Measurements from ENCODE around the gene CD8B2. TPM values are rescaled to one million over a fixed set of nuclear protein-coding genes. Genes with fewer than 3 reads are reported as not detected.

Gene CD8B2
- total and polyA plus RNA-seq, 2 of the 13 experiments (the other 11 are each of a cell fraction or from before 2014, with no cell fraction given) = not detected

DNA sequence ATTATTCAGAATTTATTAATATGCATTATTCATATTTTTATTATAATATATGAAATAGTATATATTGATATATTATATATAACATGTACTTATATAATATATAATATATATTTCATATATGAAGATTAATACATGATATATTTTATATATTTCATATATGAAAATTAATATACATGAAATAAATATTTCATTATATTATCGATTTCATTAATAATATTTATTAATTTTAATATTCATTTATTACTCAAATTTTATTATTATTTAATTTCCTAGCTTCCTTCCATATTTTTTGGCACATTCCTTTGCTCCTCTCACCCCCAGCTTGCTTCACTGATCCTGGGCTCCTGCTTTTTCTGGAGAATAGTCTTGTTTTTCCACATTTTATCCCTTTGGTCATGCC is 29.7 kb downstream of the CD8B2 start:
- WGBS (ENCODE audit: low lambda C conversion rate) = 0% methylated on average over 1 of the region's 1 CpG
- Histone ChIP-seq H3K79me2 (ENCODE audit: insufficient read depth, low read length) (no peaks in the 10 kb centered on the region), H3K9me3 (ENCODE audit: low read length) (no peaks in the 10 kb centered on the region), H3K4me2 (ENCODE audit: low read depth, low read length) (no peak overlapping the region), H3K4me3 (replicated peaks in 1 of 3; ENCODE audit: insufficient read depth in 1 of 3, low read depth in 2 of 3, low read length in 3 of 3) (no peak overlapping the region), H2AFZ (ENCODE audit: low read length) (no peak overlapping the region), H4K20me1 (ENCODE audit: insufficient read depth, low read length) (no peaks in the 10 kb centered on the region), H3K27ac (ENCODE audit: extremely low read length, insufficient read depth, low read length) (no peak overlapping the region), H3K36me3 (replicated peaks in 1 of 2; ENCODE audit: control insufficient read depth in 1 of 2, insufficient read depth in 2 of 2, low read length in 2 of 2) (no peaks in the 10 kb centered on the region), H3K9ac (ENCODE audit: insufficient read depth, low read depth, low read length) (no peak overlapping the region), H3K4me1 (ENCODE audit: insufficient read depth, low read length) (no peaks in the 10 kb centered on the region), H3K27me3 (ENCODE audit: control insufficient read depth in 1 of 2, insufficient read depth in 2 of 2, low read length in 2 of 2) (0 out of 5 replicates have a peak, but pooled peaks cover 0 to 4% of the 10 kb centered on the region in 2 experiments)
- in situ Hi-C loops (cut with HindIII; ENCODE audit: extremely low pct_ligation_motif_present, low pct_unique_long_range_greater_than_20kb) = no loop called here
- POLR2A ChIA-PET = no interaction called here
- TF ChIP-seq JUN (CRISPR knock-in tag; IDR thresholded peaks at IDR 0.05) (no peak), AHR (CRISPR knock-in tag; IDR thresholded peaks at IDR 0.05) (no peak), U2AF1 (optimal IDR thresholded peaks at IDR 0.05; ENCODE audit: low read depth, low read length) (no peak), AGO1 (IDR thresholded peaks at IDR 0.05; ENCODE audit: low read depth, low read length, poor library complexity, severe bottlenecking) (no peak), CHCHD3 (CRISPR knock-in tag; IDR thresholded peaks at IDR 0.05) (no peak), CREB1 (IDR thresholded peaks at IDR 0.05) (no peak), CREB1 (CRISPR knock-in tag; IDR thresholded peaks at IDR 0.05) (no peak)
- TF ChIP-seq, protein P1, sequence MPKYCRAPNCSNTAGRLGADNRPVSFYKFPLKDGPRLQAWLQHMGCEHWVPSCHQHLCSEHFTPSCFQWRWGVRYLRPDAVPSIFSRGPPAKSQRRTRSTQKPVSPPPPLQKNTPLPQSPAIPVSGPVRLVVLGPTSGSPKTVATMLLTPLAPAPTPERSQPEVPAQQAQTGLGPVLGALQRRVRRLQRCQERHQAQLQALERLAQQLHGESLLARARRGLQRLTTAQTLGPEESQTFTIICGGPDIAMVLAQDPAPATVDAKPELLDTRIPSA (CRISPR knock-in tag; IDR thresholded peaks at IDR 0.05; ENCODE audit: borderline replicate concordance) = no peak
- TF ChIP-seq, protein P2, sequence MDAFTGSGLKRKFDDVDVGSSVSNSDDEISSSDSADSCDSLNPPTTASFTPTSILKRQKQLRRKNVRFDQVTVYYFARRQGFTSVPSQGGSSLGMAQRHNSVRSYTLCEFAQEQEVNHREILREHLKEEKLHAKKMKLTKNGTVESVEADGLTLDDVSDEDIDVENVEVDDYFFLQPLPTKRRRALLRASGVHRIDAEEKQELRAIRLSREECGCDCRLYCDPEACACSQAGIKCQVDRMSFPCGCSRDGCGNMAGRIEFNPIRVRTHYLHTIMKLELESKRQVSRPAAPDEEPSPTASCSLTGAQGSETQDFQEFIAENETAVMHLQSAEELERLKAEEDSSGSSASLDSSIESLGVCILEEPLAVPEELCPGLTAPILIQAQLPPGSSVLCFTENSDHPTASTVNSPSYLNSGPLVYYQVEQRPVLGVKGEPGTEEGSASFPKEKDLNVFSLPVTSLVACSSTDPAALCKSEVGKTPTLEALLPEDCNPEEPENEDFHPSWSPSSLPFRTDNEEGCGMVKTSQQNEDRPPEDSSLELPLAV (CRISPR knock-in tag; conservative IDR thresholded peaks at IDR 0.05; ENCODE audit: low read depth) = no peak
- no peak for ATAC-seq
- DNase-seq (ENCODE audit: low spot score) = no peak
- intact Hi-C loops (cut with micrococcal nuclease; ENCODE audit: unreplicated experiment) = no loop called here
- CTCF ChIA-PET (ENCODE audit: low intra/inter-chr PET ratio, low total read pairs) = no interaction called here
- no TSS peak for BruUV-seq (replicated peaks)
- FAIRE-seq = no peak
